GM19372 (cell line): Measurements from ENCODE around the gene SLC30A3.
"Not testable (repeated sequence)": the region's sequence is repeated elsewhere in the genome, so short reads cannot be mapped to it uniquely, and the experiment has no call there.

ENCODE experiments used
- ATAC-seq: cut with Tn5 transposase; IDR thresholded peaks from one replicate; pipeline ENCODE4 v1.9.1; 2021; ENCODE audit warnings: mild to moderate bottlenecking, low read depth, moderate library complexity; ENCODE audit not compliant: unreplicated experiment

SLC30A3 gene

GRCh38 chr2:27288610-27289009, 25.8 kb upstream of the SLC30A3 start:
- no peak for ATAC-seq

GRCh38 chr2:27285481-27285880, 22.6 kb upstream of the SLC30A3 start:
- ATAC-seq: no peak

- ATAC-seq: no peak
These were observed 22.1 kb upstream of the SLC30A3 start for GRCh38 chr2:27284996-27285395.

GRCh38 chr2:27282892-27283291, 20.0 kb upstream of the SLC30A3 start:
- ATAC-seq: no peak

GRCh38 chr2:27281855-27282559, 19.2 kb upstream of the SLC30A3 start, which contains the start of gene TRIM54:
TRIM54 (plus strand) TSS chr2:27282429; CDS start chr2:27282732, 303 bp downstream.
- ATAC-seq: no peak

- no peak for ATAC-seq
These were observed 18.6 kb upstream of the SLC30A3 start for GRCh38 chr2:27281442-27281841.

- ATAC-seq: no peak
These were observed 18.0 kb upstream of the SLC30A3 start for GRCh38 chr2:27280826-27281225.

GRCh38 chr2:27278010-27278409, 15.2 kb upstream of the SLC30A3 start:
- no peak for ATAC-seq

- ATAC-seq: no peak
These were observed 12.6 kb upstream of the SLC30A3 start, which contains the start of gene DNAJC5G for GRCh38 chr2:27275211-27276150. DNAJC5G (plus strand) TSS chr2:27275433; CDS start chr2:27276729, 1,296 bp downstream.

GRCh38 chr2:27272537-27273522, 10.0 kb upstream of the SLC30A3 start:
- not testable (repeated sequence) for ATAC-seq

- no peak for ATAC-seq
These were observed 8.9 kb upstream of the SLC30A3 start for GRCh38 chr2:27271631-27272340.

- ATAC-seq: no peak
These were observed 7.8 kb upstream of the SLC30A3 start for GRCh38 chr2:27270670-27271069.

GRCh38 chr2:27270131-27270530, 7.3 kb upstream of the SLC30A3 start:
- ATAC-seq: no peak

GRCh38 chr2:27268296-27268695, 5.4 kb upstream of the SLC30A3 start:
- not testable (repeated sequence) for ATAC-seq

- no peak for ATAC-seq
These were observed 2.7 kb upstream of the SLC30A3 start for GRCh38 chr2:27265536-27265870.

GRCh38 chr2:27264753-27265535, 2.1 kb upstream of the SLC30A3 start:
- ATAC-seq: no peak

- no peak for ATAC-seq
These were observed 1.5 kb upstream of the SLC30A3 start for GRCh38 chr2:27264253-27264752.

- ATAC-seq: no peak
These were observed 723 bp upstream of the SLC30A3 start for GRCh38 chr2:27263287-27264252.
